ENCODE data around the gene SEC24D. TPM values are rescaled to one million over a fixed set of nuclear protein-coding genes. Genes with fewer than 3 reads are reported as not detected.

Gene SEC24D
- total and polyA plus RNA-seq, 12 donors, result 6.1 to 24.4 (median 12.1) TPM

DNA sequence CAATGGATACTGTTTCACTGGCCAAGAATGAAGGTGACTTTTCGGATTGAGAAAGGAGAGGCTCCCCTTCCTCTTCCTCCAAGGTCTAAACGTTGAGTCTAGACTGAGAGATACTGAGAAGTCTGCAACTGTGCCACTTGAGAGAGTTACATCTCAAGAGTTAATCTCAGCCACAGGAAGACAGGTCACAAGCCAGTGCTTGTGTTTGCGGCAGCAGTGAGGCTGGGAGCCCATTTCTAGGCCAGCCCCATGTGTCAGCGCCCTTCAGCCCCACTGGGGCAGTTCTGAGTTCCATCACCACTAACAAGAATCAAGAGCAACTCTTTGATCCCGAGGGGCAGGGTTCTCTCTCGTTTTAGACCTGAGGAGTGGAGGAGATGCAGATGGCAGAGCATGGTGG lies 7.3 kb upstream of the SEC24D start:
- no peaks in the 10 kb centered on the region for H3K4me1 ChIP-seq
- H3K9me3 ChIP-seq, result no peaks in the 10 kb centered on the region
- H3K27ac ChIP-seq, result no peak overlapping the region
- TF ChIP-seq, protein P1, sequence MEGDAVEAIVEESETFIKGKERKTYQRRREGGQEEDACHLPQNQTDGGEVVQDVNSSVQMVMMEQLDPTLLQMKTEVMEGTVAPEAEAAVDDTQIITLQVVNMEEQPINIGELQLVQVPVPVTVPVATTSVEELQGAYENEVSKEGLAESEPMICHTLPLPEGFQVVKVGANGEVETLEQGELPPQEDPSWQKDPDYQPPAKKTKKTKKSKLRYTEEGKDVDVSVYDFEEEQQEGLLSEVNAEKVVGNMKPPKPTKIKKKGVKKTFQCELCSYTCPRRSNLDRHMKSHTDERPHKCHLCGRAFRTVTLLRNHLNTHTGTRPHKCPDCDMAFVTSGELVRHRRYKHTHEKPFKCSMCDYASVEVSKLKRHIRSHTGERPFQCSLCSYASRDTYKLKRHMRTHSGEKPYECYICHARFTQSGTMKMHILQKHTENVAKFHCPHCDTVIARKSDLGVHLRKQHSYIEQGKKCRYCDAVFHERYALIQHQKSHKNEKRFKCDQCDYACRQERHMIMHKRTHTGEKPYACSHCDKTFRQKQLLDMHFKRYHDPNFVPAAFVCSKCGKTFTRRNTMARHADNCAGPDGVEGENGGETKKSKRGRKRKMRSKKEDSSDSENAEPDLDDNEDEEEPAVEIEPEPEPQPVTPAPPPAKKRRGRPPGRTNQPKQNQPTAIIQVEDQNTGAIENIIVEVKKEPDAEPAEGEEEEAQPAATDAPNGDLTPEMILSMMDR (IDR thresholded peaks at IDR 0.05), result no peak
- no peak for ATAC-seq
- H3K36me3 ChIP-seq, result no peaks in the 10 kb centered on the region
- H3K27me3 ChIP-seq, result no peaks in the 10 kb centered on the region
- intact Hi-C loops (cut with DNase I), result no loop called here
- DNase-seq, result no peak
- H3K4me3 ChIP-seq, result no peak overlapping the region
- 61 to 64% methylated on average over 6 of the region's 6 CpGs for WGBS, 2 donors

DNA sequence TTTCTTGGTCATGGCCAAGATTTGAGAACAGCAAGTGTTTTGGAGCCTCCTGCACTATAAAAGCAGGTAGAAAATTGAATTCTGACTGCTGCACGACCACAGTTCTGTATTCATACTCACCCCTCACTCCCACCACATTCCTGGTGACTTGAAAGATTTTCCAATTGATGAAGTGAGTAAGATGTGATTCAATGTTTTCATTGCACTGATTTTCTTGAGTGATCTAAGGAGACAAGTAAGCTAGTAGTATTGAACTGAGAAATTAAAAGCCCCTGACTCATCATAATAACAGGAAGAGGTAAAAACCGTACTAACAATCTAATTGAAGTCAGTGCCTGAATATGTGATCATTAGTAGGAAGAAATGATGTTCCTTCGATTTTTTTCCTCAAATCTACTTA lies 6.1 kb upstream of the SEC24D start:
- no peak overlapping the region for H3K4me3 ChIP-seq
- H3K36me3 ChIP-seq, result no peaks in the 10 kb centered on the region
- H3K4me1 ChIP-seq, result no peaks in the 10 kb centered on the region
- DNase-seq (no peak), ATAC-seq (no peak)
- no peaks in the 10 kb centered on the region for H3K9me3 ChIP-seq
- TF ChIP-seq, protein P1 (IDR thresholded peaks at IDR 0.05), result no peak
- WGBS, 2 donors, result 42 to 86% methylated on average over 3 of the region's 3 CpGs
- intact Hi-C loops (cut with DNase I), result no loop called here
- H3K27me3 ChIP-seq, result no peaks in the 10 kb centered on the region
- H3K27ac ChIP-seq, result no peak overlapping the region

DNA sequence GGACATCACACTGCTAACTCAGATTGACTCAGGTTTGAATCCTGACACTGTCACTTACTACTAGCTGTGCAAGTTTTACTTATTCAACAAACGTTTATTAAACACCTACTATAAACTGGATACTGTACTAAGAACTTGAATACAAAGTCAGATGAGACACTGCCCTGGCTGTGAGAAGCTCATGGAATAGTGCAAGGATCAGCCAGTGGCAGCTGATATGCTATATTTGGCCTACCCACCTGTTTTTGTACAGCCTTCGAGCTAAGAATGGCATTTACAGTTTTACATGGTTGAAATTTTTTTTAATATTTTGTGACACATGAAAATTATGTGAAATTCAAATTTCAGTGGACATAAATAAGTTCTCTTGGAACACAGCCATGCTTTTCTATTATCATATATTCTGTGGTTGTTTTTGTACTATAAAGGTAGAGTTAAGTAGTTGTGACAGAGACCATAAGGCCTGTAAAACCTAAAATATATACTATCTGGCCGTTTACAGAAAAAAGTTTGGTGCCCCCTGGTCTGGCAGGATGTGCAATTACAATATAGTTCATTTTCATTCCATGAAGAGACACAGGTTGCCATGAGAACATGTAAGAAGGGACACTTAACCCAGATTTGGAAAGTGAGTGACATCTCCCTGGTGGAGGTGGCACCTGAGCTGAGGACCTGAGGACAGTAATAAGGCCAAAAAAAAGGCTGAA lies 3.4 kb upstream of the SEC24D start:
- WGBS, 2 donors, result 68 to 77% methylated on average over 3 of the region's 3 CpGs
- intact Hi-C loops (cut with DNase I), result loop anchor here in 6 of 10 donors (5.0 to 10.0 kb wide), 6 partner anchors 33 to 128 kb away; partner anchors contain the start of gene SYNPO2 (in 3 of the 6)

DNA sequence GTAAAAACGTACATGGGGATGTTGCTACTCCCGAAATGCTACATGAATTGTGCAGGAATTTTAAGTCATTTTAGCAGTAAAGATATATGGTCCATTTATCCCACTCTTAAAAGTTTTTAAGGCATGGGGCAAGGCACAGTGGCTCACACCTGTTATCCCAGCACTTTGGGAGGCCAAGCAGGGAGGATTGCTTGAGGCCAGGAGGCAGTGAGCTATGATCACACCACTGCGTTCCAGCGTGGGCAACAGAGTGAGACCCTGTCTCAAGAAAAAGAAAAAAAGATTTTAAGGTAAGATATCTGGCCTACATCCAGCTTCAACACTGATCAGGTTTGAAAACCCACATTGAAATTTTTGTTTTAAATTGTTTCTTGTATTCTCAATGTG lies 1.2 kb upstream of the SEC24D start:
- TF ChIP-seq, protein P1 (IDR thresholded peaks at IDR 0.05), result no peak
- WGBS, 2 donors, result 65 to 78% methylated on average over 4 of the region's 4 CpGs
- intact Hi-C loops (cut with DNase I), result loop anchor here in 6 of 10 donors (5.0 to 10.0 kb wide), 6 partner anchors 35 to 130 kb away; partner anchors contain the start of gene SYNPO2 (in 3 of the 6)
- Histone ChIP-seq H3K4me3 (no peak overlapping the region), H3K4me1 (peaks cover 0 to 34% (median 23%) of the 10 kb centered on the region in 9 donors), H3K27ac (no peak overlapping the region), H3K9me3 (no peaks in the 10 kb centered on the region), H3K27me3 (no peaks in the 10 kb centered on the region), H3K36me3 (peaks cover 0 to 17% (median 12%) of the 10 kb centered on the region in 9 donors)
- ATAC-seq (no peak), DNase-seq (no peak)

More for the DNA sequence above, 3.4 kb upstream of the SEC24D start:
- no peak for ATAC-seq
- no peaks in the 10 kb centered on the region for H3K9me3 ChIP-seq
- H3K4me1 ChIP-seq, result peaks cover 0 to 11% (median 11%) of the 10 kb centered on the region in 9 donors
- H3K4me3 ChIP-seq, result no peak overlapping the region
- DNase-seq, result no peak
- no peaks in the 10 kb centered on the region for H3K27me3 ChIP-seq
- no peaks in the 10 kb centered on the region for H3K36me3 ChIP-seq
- TF ChIP-seq, protein P1 (IDR thresholded peaks at IDR 0.05), result no peak
- H3K27ac ChIP-seq, result no peak overlapping the region
